GM19397 (cell line): ENCODE data around the gene CAMKK1.

ENCODE experiments used
- ATAC-seq: cut with Tn5 transposase; IDR thresholded peaks from one replicate; pipeline ENCODE4 v1.9.1; 2021; ENCODE audit warnings: mild to moderate bottlenecking, moderate library complexity; ENCODE audit not compliant: unreplicated experiment

Gene CAMKK1

DNA sequence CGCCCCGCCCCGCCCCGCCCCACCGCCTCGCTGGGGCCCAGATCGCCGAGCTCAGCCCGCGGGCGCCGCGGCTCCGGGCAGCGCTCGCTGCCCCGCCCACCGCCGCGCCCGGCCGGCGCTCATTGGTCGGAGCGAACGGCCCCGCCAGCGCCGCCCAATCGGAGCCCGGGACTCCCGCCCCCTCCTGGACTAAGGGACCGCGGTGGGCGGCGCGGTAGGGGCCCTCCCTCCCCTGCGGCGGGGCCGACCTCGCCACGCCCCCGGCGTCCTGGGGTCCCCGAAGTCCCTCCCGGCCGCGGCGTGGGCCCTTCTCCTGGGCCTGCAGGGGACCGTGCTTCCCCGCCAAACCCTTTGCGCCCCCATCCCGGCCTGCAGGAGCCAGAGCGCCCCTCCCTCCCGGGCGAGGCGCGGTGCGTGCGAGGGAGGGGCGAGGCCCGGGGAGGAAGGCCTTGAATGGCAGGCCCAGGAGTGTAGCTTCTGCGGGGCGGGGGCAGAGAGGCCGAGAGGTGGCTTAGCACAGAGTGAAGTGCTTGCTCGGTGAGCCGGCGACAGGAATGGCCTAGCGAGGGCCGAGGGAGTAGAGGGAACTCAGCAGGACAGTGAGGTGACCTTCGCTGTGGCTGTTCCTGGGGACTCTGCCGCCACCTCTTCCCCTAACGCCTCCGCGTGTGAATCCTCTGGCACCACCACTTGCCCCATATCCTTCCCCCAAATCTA lies at the start of gene CAMKK1:
Gene CAMKK1, minus strand, starts transcription at position 51 of the 717 bp plus-strand sequence. CDS start 7,366 bp downstream, outside the sequence.
- peak; percentile 94 for ATAC-seq

DNA sequence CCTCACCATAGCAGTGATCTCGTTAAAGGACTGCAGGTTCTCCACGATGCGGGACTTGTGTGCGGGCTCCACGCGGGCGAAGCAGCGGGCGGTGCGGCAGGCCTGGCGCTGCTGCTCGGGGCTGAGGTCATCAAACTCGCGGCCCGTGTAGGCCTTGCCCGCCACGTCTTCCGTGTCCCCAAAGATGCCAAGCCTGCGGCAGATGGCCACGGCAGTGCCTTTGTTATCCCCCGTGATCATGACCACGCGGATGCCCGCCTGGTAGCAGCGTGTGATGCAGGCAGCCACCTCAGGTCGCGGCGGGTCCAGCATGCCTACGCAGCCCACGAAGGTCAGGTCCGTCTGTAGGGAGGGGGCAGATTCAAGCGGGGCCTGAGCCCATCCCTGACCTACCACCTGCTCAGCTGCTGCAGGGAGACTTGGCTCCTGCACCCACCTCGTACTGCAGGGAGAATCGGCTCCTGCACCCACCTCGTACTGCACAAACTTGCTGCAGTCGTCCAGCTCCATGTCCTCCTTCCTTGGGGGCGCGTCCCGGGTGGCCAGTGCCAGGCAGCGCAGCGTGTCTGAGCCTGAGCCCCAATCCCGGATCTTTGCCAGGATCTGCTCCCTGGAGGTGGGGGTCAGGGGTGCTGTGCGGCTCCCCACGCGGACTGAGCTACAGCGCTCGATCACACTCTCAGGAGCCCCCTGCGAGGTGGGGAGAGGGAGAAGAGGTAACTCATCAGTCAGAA lies 48.3 kb upstream of the CAMKK1 start:
- ATAC-seq: no peak

DNA sequence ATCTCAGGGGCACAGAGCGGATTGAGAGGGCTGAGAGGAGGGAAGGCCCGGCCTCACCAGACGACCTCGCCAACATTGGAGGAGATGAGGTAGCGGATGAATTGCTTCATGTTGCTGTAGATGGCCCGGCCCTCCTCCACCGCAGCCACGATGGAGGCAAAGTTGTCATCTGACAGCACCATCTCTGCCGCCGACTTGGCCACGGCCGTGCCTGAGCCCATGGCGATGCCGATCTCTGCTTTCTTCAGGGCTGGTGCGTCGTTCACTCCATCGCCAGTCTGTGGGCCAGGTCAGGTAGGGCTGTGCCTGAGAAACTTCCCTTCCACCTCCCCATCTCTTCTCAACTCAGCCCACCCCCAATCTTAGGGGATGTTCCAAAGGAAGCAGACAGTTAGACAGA lies 44.5 kb upstream of the CAMKK1 start:
- ATAC-seq: no peak

DNA sequence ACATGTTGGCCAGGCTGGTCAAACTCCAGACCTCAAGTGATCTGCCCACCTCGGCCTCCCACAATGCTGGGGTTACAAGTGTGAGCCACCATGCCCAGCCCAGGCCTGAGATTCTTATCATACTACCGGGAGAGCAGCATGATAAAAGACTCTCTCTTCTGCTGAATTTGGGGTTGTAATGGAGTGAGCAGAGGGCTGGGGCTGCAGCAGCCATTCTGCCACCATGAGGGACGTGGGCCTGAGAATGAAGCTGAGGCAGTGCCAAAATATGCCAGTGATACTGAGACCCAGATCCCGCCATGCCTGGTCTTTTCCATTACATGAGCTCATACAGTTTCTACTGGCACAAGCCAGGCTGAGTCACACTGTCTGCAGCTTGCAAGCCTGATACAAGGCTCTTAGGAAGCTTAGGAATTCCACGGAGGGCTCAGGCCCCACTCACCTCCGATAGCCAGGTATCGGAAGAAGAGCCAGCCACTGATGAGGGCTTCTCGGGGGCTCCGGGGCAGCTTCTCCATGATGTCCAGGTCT lies 43.0 kb upstream of the CAMKK1 start:
- ATAC-seq: no peak

DNA sequence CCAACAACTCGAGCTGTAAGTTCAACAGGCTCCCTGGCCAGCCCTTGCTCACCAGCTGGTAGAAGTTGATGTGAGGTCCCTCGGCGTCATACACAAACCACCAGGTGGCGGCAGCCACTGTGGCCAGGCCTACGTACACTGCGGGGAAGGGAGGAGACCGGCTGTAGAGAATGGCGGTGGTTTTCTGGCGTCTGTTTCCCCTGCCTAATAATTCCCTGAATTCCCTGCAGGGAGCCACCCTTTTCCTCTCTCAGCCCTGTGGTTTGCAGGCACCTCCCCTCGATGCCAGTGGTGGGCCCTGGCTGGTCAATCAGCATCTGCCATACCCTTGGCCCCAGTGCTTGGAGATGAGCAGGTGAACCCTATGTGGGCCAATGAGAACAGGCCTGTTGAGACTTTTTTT lies 42.3 kb upstream of the CAMKK1 start:
- ATAC-seq: no peak

GRCh38 chr17:3929764-3930163 lies 36.9 kb upstream of the CAMKK1 start:
- no peak for ATAC-seq

- no peak for ATAC-seq
Observed at GRCh38 chr17:3929181-3929580, 36.3 kb upstream of the CAMKK1 start.

DNA sequence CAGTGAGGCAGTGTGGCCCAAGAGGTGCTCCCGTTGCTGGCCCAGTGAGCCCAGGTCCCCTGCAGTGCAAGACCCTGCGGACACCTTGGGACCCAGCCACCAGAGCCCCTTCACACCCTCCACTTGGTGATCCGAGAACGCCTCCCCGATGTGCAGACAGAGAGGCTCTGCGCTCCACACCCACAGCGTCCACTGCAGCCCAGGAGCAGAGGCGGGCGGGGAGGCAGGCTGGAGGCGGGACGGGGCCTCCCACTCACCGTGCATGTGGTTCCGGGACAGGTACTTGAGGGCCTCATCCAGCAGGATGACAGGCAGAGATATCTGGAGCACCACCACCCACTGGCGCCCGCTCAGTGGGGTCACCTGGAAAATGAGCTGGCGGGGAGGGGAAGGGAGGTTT lies 35.6 kb upstream of the CAMKK1 start:
- no peak for ATAC-seq

GRCh38 chr17:3927628-3928340 lies 34.9 kb upstream of the CAMKK1 start:
- ATAC-seq: no peak

GRCh38 chr17:3926860-3927627 lies 34.2 kb upstream of the CAMKK1 start:
- no peak for ATAC-seq

- no peak for ATAC-seq
Observed at GRCh38 chr17:3925684-3926485, 33.0 kb upstream of the CAMKK1 start.

GRCh38 chr17:3924512-3925350 lies 31.9 kb upstream of the CAMKK1 start:
- no peak for ATAC-seq

DNA sequence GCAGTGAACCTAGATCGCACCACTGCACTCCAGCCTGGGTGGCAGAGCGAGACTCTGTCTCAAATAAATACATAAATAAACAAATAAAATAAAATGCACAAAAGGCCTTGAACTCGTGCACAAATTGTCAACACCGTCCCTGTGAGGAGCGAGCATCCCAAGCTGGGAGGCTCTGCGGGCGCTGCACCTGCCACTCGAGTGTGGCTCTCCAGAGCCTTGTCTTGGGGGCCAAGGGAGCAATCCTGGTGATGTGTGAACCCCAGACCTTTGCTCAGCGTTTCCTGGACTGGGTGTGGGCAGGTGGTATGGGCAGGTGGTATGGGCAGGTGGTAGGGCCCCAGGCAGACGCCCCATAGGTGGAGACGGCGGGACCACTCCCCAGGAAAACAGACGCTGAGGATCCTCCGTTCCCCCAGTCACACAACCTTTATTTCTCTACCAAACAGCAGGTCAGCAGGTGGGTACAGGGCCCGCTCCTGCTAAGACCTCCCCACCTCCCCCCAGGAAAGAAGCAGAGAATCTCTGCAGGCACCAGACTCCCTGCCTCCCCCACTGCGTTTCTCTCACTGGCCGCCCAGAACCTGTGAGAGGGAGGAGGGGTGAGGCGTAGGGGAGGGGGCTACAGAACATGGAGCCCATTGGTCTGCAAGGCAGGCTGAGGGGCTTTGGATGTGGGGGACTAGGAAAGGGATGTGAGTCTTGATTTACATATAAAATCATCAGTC lies 30.8 kb upstream of the CAMKK1 start:
- no peak for ATAC-seq

DNA sequence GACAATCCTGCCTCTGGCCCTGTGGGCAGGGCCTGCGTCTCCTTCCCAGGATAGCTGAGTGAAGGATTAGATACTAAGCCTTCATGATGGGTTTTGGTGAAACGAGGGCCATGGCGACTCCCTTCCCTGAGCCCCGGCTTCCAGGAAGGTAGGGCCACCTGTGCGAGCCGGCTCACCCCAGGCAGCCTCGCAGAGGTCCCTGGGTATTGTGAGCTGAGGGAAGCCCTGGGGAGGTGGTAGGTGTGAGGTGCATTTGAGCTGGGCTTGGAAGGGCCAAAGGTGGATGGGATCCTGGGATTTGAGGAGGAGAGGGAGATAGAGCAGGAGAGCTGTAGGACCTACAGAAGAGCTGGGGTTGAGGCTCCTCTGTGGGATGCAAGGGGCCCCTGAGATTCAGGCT lies 29.9 kb upstream of the CAMKK1 start:
- ATAC-seq: no peak

DNA sequence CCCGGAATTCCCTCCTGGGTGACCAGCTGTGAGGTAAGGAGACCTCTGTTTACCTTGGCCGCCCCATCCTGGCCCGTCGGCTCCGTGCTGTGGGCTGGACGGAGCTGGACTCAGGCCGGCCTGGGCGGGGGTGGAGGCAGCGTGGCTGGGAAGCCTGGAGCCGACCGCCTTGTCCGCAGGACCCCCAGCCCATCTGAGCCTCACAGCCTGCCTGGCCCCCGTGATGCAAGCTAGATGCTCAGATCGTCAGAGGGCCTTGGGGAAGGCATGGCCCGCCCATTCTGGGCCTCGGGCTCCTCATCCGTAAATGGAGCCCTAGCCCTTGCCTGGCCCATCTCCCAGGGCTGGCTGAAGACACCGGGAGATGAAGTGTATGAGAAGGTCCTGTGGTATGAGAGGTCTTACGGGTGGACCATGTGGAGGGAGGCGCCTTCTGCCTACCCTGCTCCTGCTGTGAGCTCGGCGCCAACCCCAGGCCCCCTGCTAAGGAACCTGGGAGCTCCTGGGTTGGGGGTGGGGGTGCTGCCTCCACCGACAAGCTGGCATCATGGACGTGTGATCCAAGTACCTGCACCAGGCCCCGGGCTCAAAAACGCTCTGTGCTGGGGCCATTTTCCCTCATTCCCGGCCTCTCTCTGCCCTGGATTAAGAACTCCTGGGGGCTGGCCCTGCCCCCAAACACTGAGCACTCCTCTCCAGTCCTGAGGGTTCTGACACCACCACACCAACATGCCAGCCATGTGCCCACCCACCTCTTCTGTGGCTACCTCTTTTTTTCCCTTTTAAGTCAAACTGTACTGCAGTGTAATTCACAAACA lies 28.9 kb upstream of the CAMKK1 start:
- ATAC-seq: no peak

- no peak for ATAC-seq
Observed at GRCh38 chr17:3921006-3921405, 28.2 kb upstream of the CAMKK1 start.

DNA sequence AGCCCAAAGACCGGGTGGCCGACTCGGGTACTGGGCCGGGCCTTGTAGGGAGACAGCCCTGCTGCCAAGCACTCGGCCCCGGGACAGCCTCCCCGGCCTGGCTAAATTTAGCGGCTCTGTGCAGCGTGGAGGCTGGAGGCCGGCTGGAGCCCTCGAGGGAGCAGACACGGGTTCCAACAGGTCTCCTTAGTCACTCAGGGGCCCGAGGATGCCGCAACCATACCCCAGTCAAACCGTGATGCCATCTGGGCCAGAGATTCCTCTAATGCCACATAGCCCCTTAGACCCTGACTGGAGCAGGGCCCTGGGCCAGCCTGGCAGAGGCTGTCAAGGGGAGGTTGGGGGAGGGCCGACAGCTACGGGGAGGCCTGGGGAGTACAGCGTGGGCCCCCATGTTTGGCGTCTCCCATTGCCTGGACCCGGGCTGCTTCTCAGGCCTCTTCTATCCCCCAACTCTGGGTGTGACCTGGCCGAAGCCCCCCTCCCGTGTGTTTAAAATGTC lies 26.3 kb upstream of the CAMKK1 start:
- no peak for ATAC-seq
